ENCODE results near the gene PARP4. TPM values are rescaled to one million over a fixed set of nuclear protein-coding genes. Genes with fewer than 3 reads are reported as not detected.
"Not testable (repeated sequence)": the region's sequence is repeated elsewhere in the genome, so short reads cannot be mapped to it uniquely, and the experiment has no call there.

PARP4 gene
- total RNA-seq, 4 donors from 2014 or later: 35.0 to 46.9 (median 42.0) TPM

- H3K27ac ChIP-seq: no peak overlapping the region
- WGBS, 2 donors (ENCODE audit: low coverage in 1 of 2): 81 to 93% methylated on average over 3 of the region's 3 CpGs
- no peaks in the 10 kb centered on the region for H3K9me3 ChIP-seq
- TF ChIP-seq POLR2A (IDR thresholded peaks at IDR 0.05): no peak
- TF ChIP-seq POLR2AphosphoS5 (IDR thresholded peaks at IDR 0.05): no peak
- no peak for TF ChIP-seq EP300 (IDR thresholded peaks at IDR 0.05)
- TF ChIP-seq, protein P1, sequence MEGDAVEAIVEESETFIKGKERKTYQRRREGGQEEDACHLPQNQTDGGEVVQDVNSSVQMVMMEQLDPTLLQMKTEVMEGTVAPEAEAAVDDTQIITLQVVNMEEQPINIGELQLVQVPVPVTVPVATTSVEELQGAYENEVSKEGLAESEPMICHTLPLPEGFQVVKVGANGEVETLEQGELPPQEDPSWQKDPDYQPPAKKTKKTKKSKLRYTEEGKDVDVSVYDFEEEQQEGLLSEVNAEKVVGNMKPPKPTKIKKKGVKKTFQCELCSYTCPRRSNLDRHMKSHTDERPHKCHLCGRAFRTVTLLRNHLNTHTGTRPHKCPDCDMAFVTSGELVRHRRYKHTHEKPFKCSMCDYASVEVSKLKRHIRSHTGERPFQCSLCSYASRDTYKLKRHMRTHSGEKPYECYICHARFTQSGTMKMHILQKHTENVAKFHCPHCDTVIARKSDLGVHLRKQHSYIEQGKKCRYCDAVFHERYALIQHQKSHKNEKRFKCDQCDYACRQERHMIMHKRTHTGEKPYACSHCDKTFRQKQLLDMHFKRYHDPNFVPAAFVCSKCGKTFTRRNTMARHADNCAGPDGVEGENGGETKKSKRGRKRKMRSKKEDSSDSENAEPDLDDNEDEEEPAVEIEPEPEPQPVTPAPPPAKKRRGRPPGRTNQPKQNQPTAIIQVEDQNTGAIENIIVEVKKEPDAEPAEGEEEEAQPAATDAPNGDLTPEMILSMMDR (IDR thresholded peaks at IDR 0.05): no peak
- H3K4me1 ChIP-seq: no peaks in the 10 kb centered on the region
- H3K36me3 ChIP-seq: peaks cover 5 to 89% of the 10 kb centered on the region in 2 donors
- no peak for ATAC-seq
- no peak overlapping the region for H3K4me3 ChIP-seq
- no peaks in the 10 kb centered on the region for H3K27me3 ChIP-seq
These were observed 17.3 kb downstream of the PARP4 start for GRCh38 chr13:24495151-24495729.

- H3K27ac ChIP-seq: no peak overlapping the region
- H3K9me3 ChIP-seq: no peaks in the 10 kb centered on the region
- H3K4me3 ChIP-seq: no peak overlapping the region
- H3K36me3 ChIP-seq: peaks cover 8 to 98% of the 10 kb centered on the region in 2 donors
- ATAC-seq: no peak
- no peak for TF ChIP-seq EP300 (IDR thresholded peaks at IDR 0.05)
- TF ChIP-seq POLR2A (IDR thresholded peaks at IDR 0.05): no peak
- TF ChIP-seq POLR2AphosphoS5 (IDR thresholded peaks at IDR 0.05): no peak
- TF ChIP-seq, protein P1 (IDR thresholded peaks at IDR 0.05): no peak
- H3K4me1 ChIP-seq: no peaks in the 10 kb centered on the region
- H3K27me3 ChIP-seq: no peaks in the 10 kb centered on the region
- 82 to 95% methylated on average over 3 to 6 of the region's 6 CpGs for WGBS, 2 donors (ENCODE audit: low coverage in 1 of 2)
These were observed 19.2 kb downstream of the PARP4 start for GRCh38 chr13:24493356-24493755.

- H3K4me1 ChIP-seq: no peaks in the 10 kb centered on the region
- H3K9me3 ChIP-seq: no peaks in the 10 kb centered on the region
- peaks cover 8 to 99% of the 10 kb centered on the region in 2 donors for H3K36me3 ChIP-seq
- H3K4me3 ChIP-seq: no peak overlapping the region
- H3K27me3 ChIP-seq: no peaks in the 10 kb centered on the region
- 67 to 68% methylated on average over 6 to 7 of the region's 7 CpGs for WGBS, 2 donors (ENCODE audit: low coverage in 1 of 2)
- ATAC-seq: no peak
- H3K27ac ChIP-seq: no peak overlapping the region
- no peak for TF ChIP-seq EP300 (IDR thresholded peaks at IDR 0.05)
- no peak for TF ChIP-seq POLR2A (IDR thresholded peaks at IDR 0.05)
These were observed 20.7 kb downstream of the PARP4 start for GRCh38 chr13:24491845-24492244.

DNA sequence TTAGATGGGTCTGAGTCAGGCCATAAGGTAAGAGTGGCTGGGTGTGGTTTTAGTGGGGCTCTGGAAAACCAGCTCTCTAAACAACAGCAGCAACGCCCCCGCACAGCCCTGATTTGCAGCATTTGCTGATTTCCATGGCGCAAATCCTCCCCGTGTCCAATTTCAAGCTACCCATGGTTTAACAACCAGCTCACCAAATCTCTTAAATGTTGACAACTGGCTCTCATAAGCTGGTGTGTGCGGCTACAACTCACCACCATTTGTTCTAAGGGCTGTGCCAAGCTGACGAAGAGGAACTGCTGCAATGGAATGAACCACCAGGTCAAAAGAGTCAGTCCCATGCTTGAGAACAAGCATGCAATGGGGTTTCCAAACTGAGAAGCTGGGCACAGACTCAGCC, 22.9 kb downstream of the PARP4 start:
- Histone ChIP-seq H3K9me3 (no peaks in the 10 kb centered on the region), H3K27ac (no peak overlapping the region), H3K4me3 (no peak overlapping the region), H3K36me3 (peaks cover 8 to 99% of the 10 kb centered on the region in 2 donors), H3K4me1 (no peaks in the 10 kb centered on the region), H3K27me3 (no peaks in the 10 kb centered on the region)
- TF ChIP-seq, protein P1 (IDR thresholded peaks at IDR 0.05): no peak
- no peak for TF ChIP-seq POLR2AphosphoS5 (IDR thresholded peaks at IDR 0.05)
- TF ChIP-seq POLR2A (IDR thresholded peaks at IDR 0.05): no peak
- no peak for TF ChIP-seq EP300 (IDR thresholded peaks at IDR 0.05)
- 98% methylated on average over 5 of the region's 6 CpGs; no CpG with 5 or more reads in 1 of the 2 donors for WGBS, 2 donors (ENCODE audit: low coverage in 1 of 2)
- no peak for ATAC-seq

GRCh38 chr13:24488092-24488491, 24.5 kb downstream of the PARP4 start:
- H3K4me1 ChIP-seq, H3K4me3 ChIP-seq, H3K9me3 ChIP-seq, ATAC-seq, H3K27me3 ChIP-seq, H3K27ac ChIP-seq: not testable (repeated sequence)
- 82 to 84% methylated on average over 2 to 7 of the region's 8 CpGs for WGBS, 2 donors (ENCODE audit: low coverage in 1 of 2)
- H3K36me3 ChIP-seq: peaks cover 5 to 99% of the 10 kb centered on the region in 2 donors

GRCh38 chr13:24486017-24486657, 26.4 kb downstream of the PARP4 start:
- not testable (repeated sequence) for H3K27ac ChIP-seq, H3K4me1 ChIP-seq, H3K27me3 ChIP-seq, ATAC-seq, H3K4me3 ChIP-seq, H3K9me3 ChIP-seq
- 100% methylated on average over 1 to 3 of the region's 3 CpGs for WGBS, 2 donors (ENCODE audit: low coverage in 1 of 2)
- peaks cover 5 to 99% of the 10 kb centered on the region in 2 donors for H3K36me3 ChIP-seq
